ENCODE results near the gene RANBP1. TPM values are rescaled to one million over a fixed set of nuclear protein-coding genes. Genes with fewer than 3 reads are reported as not detected.

RANBP1 gene
- total and polyA plus RNA-seq, 9 of the 15 experiments (the other 6 are each of a cell fraction or from before 2014, with no cell fraction given), result 162 to 2,891 (median 1,289) TPM

- TF ChIP-seq AFF1 (IDR thresholded peaks at IDR 0.05; ENCODE audit: low read depth in 1 of 2, partially characterized antibody in 2 of 2) (no peak), STAT5A (IDR thresholded peaks at IDR 0.05; ENCODE audit: borderline replicate concordance, low read length) (peak; percentile 26; the same call in 1 of the 2 replicates), TEAD4 (IDR thresholded peaks at IDR 0.05; ENCODE audit: low read length) (0 out of 2 replicates have a peak, but pooled peaks have one; percentile 5), TEAD4 (CRISPR knock-in tag; IDR thresholded peaks at IDR 0.05; ENCODE audit: borderline replicate concordance) (no peak), THAP12 (CRISPR knock-in tag; IDR thresholded peaks at IDR 0.05) (peak; percentile 68; the same call in 1 of the 2 replicates), TAF15 (IDR thresholded peaks at IDR 0.05; ENCODE audit: low read depth, low read length) (0 out of 2 replicates have a peak, but pooled peaks have one; percentile 34), RBFOX2 (IDR thresholded peaks at IDR 0.05; ENCODE audit: low read depth, low read length) (peak; percentile 69), CHCHD3 (CRISPR knock-in tag; IDR thresholded peaks at IDR 0.05) (peak; percentile 2; the same call in 1 of the 2 replicates), POLR2G (IDR thresholded peaks at IDR 0.05; ENCODE audit: low read depth, low read length) (peak; percentile 69)
- TF ChIP-seq, protein P1, sequence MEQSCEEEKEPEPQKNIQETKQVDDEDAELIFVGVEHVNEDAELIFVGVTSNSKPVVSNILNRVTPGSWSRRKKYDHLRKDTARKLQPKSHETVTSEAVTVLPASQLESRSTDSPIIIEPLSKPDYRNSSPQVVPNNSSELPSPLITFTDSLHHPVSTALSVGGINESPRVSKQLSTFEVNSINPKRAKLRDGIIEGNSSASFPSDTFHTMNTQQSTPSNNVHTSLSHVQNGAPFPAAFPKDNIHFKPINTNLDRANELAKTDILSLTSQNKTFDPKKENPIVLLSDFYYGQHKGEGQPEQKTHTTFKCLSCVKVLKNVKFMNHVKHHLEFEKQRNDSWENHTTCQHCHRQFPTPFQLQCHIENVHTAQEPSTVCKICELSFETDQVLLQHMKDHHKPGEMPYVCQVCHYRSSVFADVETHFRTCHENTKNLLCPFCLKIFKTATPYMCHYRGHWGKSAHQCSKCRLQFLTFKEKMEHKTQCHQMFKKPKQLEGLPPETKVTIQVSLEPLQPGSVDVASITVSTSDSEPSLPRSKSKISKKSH (CRISPR knock-in tag; IDR thresholded peaks at IDR 0.05), result 0 out of 2 replicates have a peak, but pooled peaks have one; percentile 23
Observed at GRCh38 chr22:20123366-20124082, 7.6 kb downstream of the RANBP1 start (continued).

Measured in K562 (cell line).